Mesenchymal stem cell (in vitro differentiated cells and primary cell): ENCODE results near the gene TOLLIP.

Source experiments
- DNase-seq: peaks from one replicate; pipeline ENCODE4 v3.0.0-alpha.2; 2013
- H2AFZ ChIP-seq: one replicate; pipeline ENCODE4 v1.6.1; 2013; ENCODE audit warnings: low read depth, mild to moderate bottlenecking, control low read depth, inconsistent platforms, low read length, moderate library complexity
- H2AK5ac ChIP-seq: 2 replicates; pipeline ENCODE4 v1.6.1; 2013; ENCODE audit warnings: low read length, moderate library complexity, mild to moderate bottlenecking, inconsistent platforms; ENCODE audit not compliant: severe bottlenecking
- H2BK120ac ChIP-seq: one replicate; pipeline ENCODE4 v1.6.1; 2013; ENCODE audit warnings: low read depth, mild to moderate bottlenecking, inconsistent platforms, low read length, moderate library complexity
- H2BK12ac ChIP-seq, 2 experiments: one replicate each; pipeline ENCODE4 v1.6.1; 2013; ENCODE audit warnings: inconsistent platforms in 2 of 2, low read length in 2 of 2, mild to moderate bottlenecking in 2 of 2, moderate library complexity in 2 of 2, control low read depth in 1 of 2
- H2BK15ac ChIP-seq: one replicate; pipeline ENCODE4 v1.6.1; 2013; ENCODE audit warnings: mild to moderate bottlenecking, low read depth, inconsistent platforms; ENCODE audit not compliant: poor library complexity, severe bottlenecking
- H2BK5ac ChIP-seq: 2 replicates; pipeline ENCODE4 v1.6.1; 2013; ENCODE audit warnings: low read depth, mild to moderate bottlenecking, low read length, control low read depth, inconsistent platforms; ENCODE audit not compliant: poor library complexity, severe bottlenecking
- H3K14ac ChIP-seq, 2 experiments: one replicate each; pipeline ENCODE4 v1.6.1; 2013; ENCODE audit warnings: inconsistent platforms in 2 of 2, low read length in 2 of 2, control low read depth in 1 of 2, mild to moderate bottlenecking in 1 of 2, moderate library complexity in 1 of 2
- H3K18ac ChIP-seq, 2 experiments: one replicate each; pipeline ENCODE4 v1.6.1; 2013; ENCODE audit warnings: inconsistent platforms in 2 of 2, low read length in 2 of 2, control low read depth in 1 of 2, low read depth in 1 of 2, mild to moderate bottlenecking in 1 of 2
- H3K23ac ChIP-seq, 2 experiments: one replicate each; pipeline ENCODE4 v1.6.1; 2013; ENCODE audit warnings: inconsistent platforms in 2 of 2, low read length in 2 of 2, mild to moderate bottlenecking in 2 of 2, moderate library complexity in 2 of 2, control low read depth in 1 of 2
- H3K27ac ChIP-seq: 2 replicates; pipeline ENCODE4 v1.5.1; 2013; ENCODE audit warnings: mild to moderate bottlenecking, moderate library complexity, low read length, control low read depth, inconsistent platforms; ENCODE audit not compliant: poor library complexity, severe bottlenecking
- H3K27me3 ChIP-seq, 2 experiments: 2 replicates each; pipeline versions ENCODE4 v1.6.1 to v1.7.0; 2013; ENCODE audit warnings: low read length in 2 of 2, mild to moderate bottlenecking in 2 of 2, moderate library complexity in 2 of 2, control low read depth in 1 of 2, inconsistent platforms in 1 of 2; ENCODE audit not compliant: control insufficient read depth in 1 of 2, insufficient read depth in 1 of 2
- H3K36me3 ChIP-seq, 2 experiments: 2 replicates each; pipeline versions ENCODE4 v1.6.1 to v1.7.0; 2013; ENCODE audit warnings: low read length in 2 of 2, control low read depth in 1 of 2, inconsistent platforms in 1 of 2, low read depth in 1 of 2, mild to moderate bottlenecking in 1 of 2; ENCODE audit not compliant: insufficient read depth in 2 of 2, control insufficient read depth in 1 of 2
- H3K4ac ChIP-seq, 2 experiments: one replicate each; pipeline ENCODE4 v1.6.1; 2013; ENCODE audit warnings: inconsistent platforms in 2 of 2, low read length in 2 of 2, mild to moderate bottlenecking in 2 of 2, moderate library complexity in 2 of 2, control low read depth in 1 of 2, low read depth in 1 of 2
- H3K4me1 ChIP-seq: 2 replicates; pipeline ENCODE4 v1.6.1; 2013; ENCODE audit warnings: low read depth, low read length, control low read depth; ENCODE audit not compliant: control insufficient read depth, insufficient read depth
- H3K4me2 ChIP-seq: 2 replicates; pipeline ENCODE4 v1.6.1; 2013; ENCODE audit warnings: low read length, mild to moderate bottlenecking, inconsistent platforms; ENCODE audit not compliant: poor library complexity, severe bottlenecking
- H3K4me3 ChIP-seq, 2 experiments: 2 replicates each; pipeline versions ENCODE4 v1.5.1 to v1.7.0; 2013; ENCODE audit warnings: low read length in 2 of 2, mild to moderate bottlenecking in 2 of 2, control low read depth in 1 of 2, low read depth in 1 of 2; ENCODE audit not compliant: insufficient read depth in 1 of 2
- H3K79me1 ChIP-seq: replicated peaks from 2 replicates; pipeline ENCODE4 v1.6.1; 2013; ENCODE audit warnings: mild to moderate bottlenecking, control low read depth, low read length, inconsistent platforms; ENCODE audit not compliant: poor library complexity, severe bottlenecking
- H3K9ac ChIP-seq: 2 replicates; pipeline ENCODE4 v1.7.0; 2013; ENCODE audit warnings: mild to moderate bottlenecking, low read length, moderate library complexity
- H3K9me3 ChIP-seq: 2 replicates; pipeline ENCODE4 v1.7.0; 2013; ENCODE audit warnings: mild to moderate bottlenecking, low read length; ENCODE audit not compliant: control insufficient read depth
- H4K8ac ChIP-seq: one replicate; pipeline ENCODE4 v1.6.1; 2013; ENCODE audit warnings: inconsistent platforms, mild to moderate bottlenecking, low read length, moderate library complexity
- H4K91ac ChIP-seq: one replicate; pipeline ENCODE4 v1.6.1; 2013; ENCODE audit warnings: mild to moderate bottlenecking, low read length, inconsistent platforms
- WGBS: methylation state at CpG from one replicate; pipeline ENCODE4 v1.1.7; 2013; ENCODE audit warnings: mixed read lengths; 5-methylcytosine and 5-hydroxymethylcytosine counted together

The TOLLIP gene

GRCh38 chr11:1337647-1338007, 28.2 kb upstream of the TOLLIP start:
- Histone ChIP-seq H3K18ac (no peak overlapping the region), H3K36me3 (no peaks in the 10 kb centered on the region), H3K4me2 (no peak overlapping the region), H2AK5ac (no peak overlapping the region), H3K9ac (no peak overlapping the region), H3K27ac (no peak overlapping the region), H2BK12ac (no peak overlapping the region), H3K23ac (no peak overlapping the region), H3K9me3 (peaks cover 4% of the 10 kb centered on the region), H3K27me3 (peaks cover 20 to 39% of the 10 kb centered on the region in 2 experiments), H4K91ac (no peak overlapping the region), H3K79me1 (no peaks in the 10 kb centered on the region), H3K14ac (no peak overlapping the region), H3K4me1 (peaks cover 13% of the 10 kb centered on the region), H2AFZ (no peak overlapping the region), H3K4ac (no peak overlapping the region), H2BK15ac (no peak overlapping the region), H3K4me3 (no peak overlapping the region), H2BK120ac (no peak overlapping the region), H2BK5ac (no peak overlapping the region), H4K8ac (no peak overlapping the region)
- 62% methylated on average over 25 of the region's 25 CpGs for WGBS
- DNase-seq, result no peak

DNA sequence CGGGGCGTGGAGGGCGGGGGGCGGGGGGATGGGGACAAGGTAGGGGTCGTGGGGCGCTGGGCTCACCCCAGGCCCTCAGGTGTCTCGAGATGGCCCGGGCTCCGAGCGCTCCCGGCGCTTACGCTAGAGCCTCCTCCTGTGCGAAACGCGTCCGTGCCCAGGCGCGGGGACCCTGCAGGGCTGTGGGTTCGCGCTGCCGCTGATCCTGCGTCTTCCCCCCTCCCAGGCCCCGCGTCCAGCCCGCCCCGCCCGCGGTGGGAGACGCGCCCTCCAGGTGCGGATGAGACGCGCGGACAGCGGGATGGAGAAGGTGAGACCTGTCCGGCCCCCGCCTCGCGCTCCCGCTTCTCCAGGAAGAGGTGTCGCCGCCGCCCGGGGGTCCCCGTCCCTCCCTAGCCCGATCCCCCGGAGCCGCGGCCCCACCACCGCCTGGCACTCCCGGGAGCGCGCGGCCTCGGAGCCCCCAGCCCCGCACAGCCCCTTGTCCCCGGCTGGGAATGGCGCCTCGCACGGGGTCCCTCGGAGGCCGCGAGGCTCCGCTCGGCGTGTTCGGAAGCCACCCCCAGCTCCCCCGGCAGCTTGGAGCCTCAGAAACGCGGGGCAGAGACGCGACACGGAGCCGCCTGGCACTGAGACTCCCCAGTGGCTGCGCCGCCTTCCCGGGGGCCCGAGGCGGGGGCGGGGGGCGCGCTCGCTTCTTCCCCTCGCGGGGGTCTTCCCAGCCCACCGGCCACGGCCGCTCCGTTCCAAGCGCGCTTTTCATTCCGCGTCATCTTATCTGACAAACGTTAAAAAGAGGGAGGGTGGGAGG, 27.6 kb upstream of the TOLLIP start:
- Histone ChIP-seq H3K18ac (peak overlapping the region in 1 of 2 experiments; percentile 48), H3K23ac (no peak overlapping the region), H3K9me3 (peaks cover 8% of the 10 kb centered on the region), H2AK5ac (no peak overlapping the region), H2BK12ac (no peak overlapping the region), H3K9ac (no peak overlapping the region), H2AFZ (no peak overlapping the region), H2BK120ac (no peak overlapping the region), H4K8ac (no peak overlapping the region), H3K4ac (no peak overlapping the region), H3K27me3 (peaks cover 20 to 43% of the 10 kb centered on the region in 2 experiments), H3K4me3 (no peak overlapping the region), H3K14ac (no peak overlapping the region), H3K36me3 (no peaks in the 10 kb centered on the region), H2BK15ac (peak overlapping the region; percentile 62), H3K4me1 (peaks cover 13% of the 10 kb centered on the region), H2BK5ac (no peak overlapping the region), H3K79me1 (no peaks in the 10 kb centered on the region), H3K27ac (no peak overlapping the region), H3K4me2 (no peak overlapping the region), H4K91ac (no peak overlapping the region)
- DNase-seq, result no peak
- 9% methylated on average over 58 of the region's 95 CpGs for WGBS

- H2AK5ac ChIP-seq, result no peak overlapping the region
- peak; percentile 90 for DNase-seq
- H3K4me1 ChIP-seq, result peaks cover 12% of the 10 kb centered on the region
- peak overlapping the region; percentile 71 for H2BK120ac ChIP-seq
- H3K23ac ChIP-seq, result peak overlapping the region in 1 of 2 experiments; percentile 40
- H3K4me3 ChIP-seq, result peak overlapping the region; percentile 11 to 79
- H3K4ac ChIP-seq, result peak overlapping the region in 1 of 2 experiments; percentile 52
- H3K18ac ChIP-seq, result peak overlapping the region; percentile 91 to 95
- H2AFZ ChIP-seq, result peak overlapping the region; percentile 29
- H3K9ac ChIP-seq, result peak overlapping the region; percentile 69
- no peak overlapping the region for H3K14ac ChIP-seq
- H3K36me3 ChIP-seq, result no peaks in the 10 kb centered on the region
- H3K27me3 ChIP-seq, result peaks cover 20 to 44% of the 10 kb centered on the region in 2 experiments
- peak overlapping the region; percentile 86 for H4K8ac ChIP-seq
- H3K9me3 ChIP-seq, result peaks cover 8% of the 10 kb centered on the region
- no peak overlapping the region for H2BK5ac ChIP-seq
- WGBS, result 21% methylated on average over 29 of the region's 66 CpGs
- no peak overlapping the region for H3K27ac ChIP-seq
- peak overlapping the region; percentile 87 for H2BK15ac ChIP-seq
- no peaks in the 10 kb centered on the region for H3K79me1 ChIP-seq
- peak overlapping the region; percentile 63 for H3K4me2 ChIP-seq
- H4K91ac ChIP-seq, result no peak overlapping the region
- peak overlapping the region in 1 of 2 experiments; percentile 92 for H2BK12ac ChIP-seq
Observed at GRCh38 chr11:1335811-1336761, 26.7 kb upstream of the TOLLIP start.
